ENCODE data around the gene NELL1. TPM values are rescaled to one million over a fixed set of nuclear protein-coding genes. Genes with fewer than 3 reads are reported as not detected.

The NELL1 gene
- total and polyA plus RNA-seq, 7 donors = 0.01 TPM; not detected in 6

- H3K9me3 ChIP-seq = no peaks in the 10 kb centered on the region
- no peak overlapping the region for H3K4me3 ChIP-seq
- no peak overlapping the region for H3K27ac ChIP-seq
- DNase-seq (no peak), ATAC-seq (no peak)
- WGBS, 3 donors = 24 to 42% (median 30%) methylated on average over 2 of the region's 2 CpGs
- no peaks in the 10 kb centered on the region for H3K4me1 ChIP-seq
- TF ChIP-seq CTCF (IDR thresholded peaks at IDR 0.05) = no peak
- intact Hi-C loops (cut with DNase I) = no loop called here
- no peaks in the 10 kb centered on the region for H3K36me3 ChIP-seq (ENCODE audit: insufficient read depth in 1 of 2, low read depth in 1 of 2)
- no peaks in the 10 kb centered on the region for H3K27me3 ChIP-seq (ENCODE audit: insufficient read depth in 3 of 3, low read length in 2 of 3)
Observed at GRCh38 chr11:20934516-20934915, 265.1 kb downstream of the NELL1 start.

- no peaks in the 10 kb centered on the region for H3K36me3 ChIP-seq (ENCODE audit: insufficient read depth in 1 of 2, low read depth in 1 of 2)
- H3K4me3 ChIP-seq = no peak overlapping the region
- no peak for ATAC-seq
- H3K9me3 ChIP-seq = no peaks in the 10 kb centered on the region
- no peak for TF ChIP-seq CTCF (IDR thresholded peaks at IDR 0.05)
- intact Hi-C loops (cut with DNase I) = no loop called here
- no peaks in the 10 kb centered on the region for H3K4me1 ChIP-seq
- H3K27me3 ChIP-seq (ENCODE audit: insufficient read depth in 3 of 3, low read length in 2 of 3) = no peaks in the 10 kb centered on the region
- no peak overlapping the region for H3K27ac ChIP-seq
- WGBS, 3 donors = 65 to 71% (median 70%) methylated on average over 7 of the region's 7 CpGs
- no peak for DNase-seq
Observed at GRCh38 chr11:20937826-20938225, 268.4 kb downstream of the NELL1 start.

GRCh38 chr11:20949585-20949984, 280.2 kb downstream of the NELL1 start:
- Histone ChIP-seq H3K9me3 (no peaks in the 10 kb centered on the region), H3K4me3 (no peak overlapping the region), H3K27me3 (ENCODE audit: insufficient read depth in 3 of 3, low read length in 2 of 3) (no peaks in the 10 kb centered on the region), H3K4me1 (no peaks in the 10 kb centered on the region), H3K27ac (no peak overlapping the region), H3K36me3 (ENCODE audit: insufficient read depth in 1 of 2, low read depth in 1 of 2) (no peaks in the 10 kb centered on the region)
- no peak for ATAC-seq
- intact Hi-C loops (cut with DNase I) = no loop called here
- 41 to 47% (median 43%) methylated on average over 2 of the region's 2 CpGs for WGBS, 3 donors
- no peak for DNase-seq
- no peak for TF ChIP-seq CTCF (IDR thresholded peaks at IDR 0.05)

- no peak for ATAC-seq
Observed at GRCh38 chr11:20962581-20962980, 293.2 kb downstream of the NELL1 start.

More at GRCh38 chr11:20962581-20962980, 293.2 kb downstream of the NELL1 start:
- no peaks in the 10 kb centered on the region for H3K27me3 ChIP-seq (ENCODE audit: insufficient read depth in 3 of 3, low read length in 2 of 3)
- no peak for DNase-seq
- no peak overlapping the region for H3K4me3 ChIP-seq
- 90 to 96% (median 94%) methylated on average over 1 of the region's 1 CpG for WGBS, 3 donors
- intact Hi-C loops (cut with DNase I) = no loop called here
- H3K36me3 ChIP-seq (ENCODE audit: insufficient read depth in 1 of 2, low read depth in 1 of 2) = no peaks in the 10 kb centered on the region
- TF ChIP-seq CTCF (IDR thresholded peaks at IDR 0.05) = no peak
- H3K27ac ChIP-seq = no peak overlapping the region
- H3K9me3 ChIP-seq = no peaks in the 10 kb centered on the region
- H3K4me1 ChIP-seq = no peaks in the 10 kb centered on the region

All from psoas muscle (tissue), 8 donors.